GM15510 (cell line): ENCODE data around the gene PAX6.

ENCODE experiments used
- POLR2A ChIP-seq: IDR thresholded peaks from 3 replicates; pipeline ENCODE4 v1.6.1; 2011; ENCODE audit warnings: borderline replicate concordance; ENCODE audit not compliant: insufficient read length; ENCODE audit errors: extremely low read depth

PAX6 gene

GRCh38 chr11:31825838-31826484, 14.8 kb upstream of the PAX6 start:
- TF ChIP-seq POLR2A: no peak

DNA sequence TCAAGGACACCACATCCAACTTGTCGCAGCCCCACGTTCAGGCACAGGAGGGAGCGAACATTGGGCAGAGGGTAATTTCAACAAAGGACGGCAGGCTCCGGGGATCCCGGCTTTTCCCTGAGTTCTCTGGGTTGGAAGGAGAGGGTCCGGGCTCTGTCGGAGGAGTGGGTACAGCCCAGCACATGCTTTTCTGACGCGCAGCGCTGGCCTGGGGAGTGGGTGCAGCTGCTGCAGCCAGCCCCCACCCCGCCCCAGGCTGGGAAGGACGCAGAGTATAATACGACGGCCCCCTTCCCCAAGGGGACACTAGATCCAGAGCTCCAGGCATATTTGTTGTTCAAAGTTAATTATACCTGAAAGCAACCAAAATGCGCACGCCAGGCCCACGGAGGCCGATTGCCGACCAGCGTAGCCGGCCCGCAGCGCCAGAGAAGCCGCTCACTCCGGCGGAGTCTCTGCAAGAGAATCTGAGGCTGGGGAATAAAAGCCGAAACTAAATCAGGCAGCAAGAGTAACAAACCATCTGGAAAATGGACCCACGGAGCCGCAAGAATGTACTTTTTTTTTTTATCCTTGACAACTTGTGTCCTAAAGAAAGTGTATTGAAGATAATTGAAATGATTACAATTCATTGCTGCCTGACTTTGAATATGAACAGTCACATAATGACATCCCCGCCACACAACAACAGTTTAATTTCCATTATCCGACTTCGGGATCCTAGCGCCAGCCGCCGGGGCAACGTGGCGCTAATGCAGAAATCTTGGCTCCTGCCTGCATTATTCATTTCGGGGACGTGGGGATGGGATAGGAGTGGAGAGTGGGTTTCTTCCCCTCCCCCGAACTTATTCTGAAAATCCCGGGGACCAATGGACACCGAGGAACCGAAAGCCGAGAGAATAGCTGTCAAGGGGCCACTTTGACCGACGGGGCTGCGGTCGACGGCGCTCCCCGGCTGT, 14.0 kb upstream of the PAX6 start:
- no peak for TF ChIP-seq POLR2A

DNA sequence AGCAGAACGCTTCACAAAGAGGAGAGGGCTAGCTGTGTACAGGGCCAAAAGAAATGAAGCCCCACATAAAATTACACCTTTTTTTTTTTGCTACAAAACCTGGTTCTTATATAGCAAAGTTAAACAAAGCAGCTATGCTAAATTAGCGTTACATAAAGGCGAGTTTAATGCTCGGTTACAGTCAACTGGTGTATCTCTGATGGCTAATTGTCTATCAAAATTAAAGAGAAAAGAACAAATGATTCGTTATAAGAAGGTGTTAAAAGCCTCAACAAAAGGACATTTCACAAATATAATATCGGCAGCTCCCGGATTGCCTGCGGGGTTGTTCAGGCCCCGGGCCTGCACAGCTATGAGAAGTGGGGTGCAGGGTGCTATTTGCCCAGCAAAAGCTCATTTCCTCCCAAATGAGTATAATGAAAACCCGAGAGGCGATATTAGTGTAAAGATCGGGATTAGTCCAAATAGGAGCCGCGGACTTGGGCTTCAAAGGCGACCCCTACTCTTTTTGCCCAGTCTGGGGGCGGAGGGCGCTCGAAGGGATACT, 13.3 kb upstream of the PAX6 start:
- TF ChIP-seq POLR2A: no peak

GRCh38 chr11:31823644-31824331, 12.7 kb upstream of the PAX6 start:
- no peak for TF ChIP-seq POLR2A

GRCh38 chr11:31822927-31823643, 12.0 kb upstream of the PAX6 start:
- no peak for TF ChIP-seq POLR2A

DNA sequence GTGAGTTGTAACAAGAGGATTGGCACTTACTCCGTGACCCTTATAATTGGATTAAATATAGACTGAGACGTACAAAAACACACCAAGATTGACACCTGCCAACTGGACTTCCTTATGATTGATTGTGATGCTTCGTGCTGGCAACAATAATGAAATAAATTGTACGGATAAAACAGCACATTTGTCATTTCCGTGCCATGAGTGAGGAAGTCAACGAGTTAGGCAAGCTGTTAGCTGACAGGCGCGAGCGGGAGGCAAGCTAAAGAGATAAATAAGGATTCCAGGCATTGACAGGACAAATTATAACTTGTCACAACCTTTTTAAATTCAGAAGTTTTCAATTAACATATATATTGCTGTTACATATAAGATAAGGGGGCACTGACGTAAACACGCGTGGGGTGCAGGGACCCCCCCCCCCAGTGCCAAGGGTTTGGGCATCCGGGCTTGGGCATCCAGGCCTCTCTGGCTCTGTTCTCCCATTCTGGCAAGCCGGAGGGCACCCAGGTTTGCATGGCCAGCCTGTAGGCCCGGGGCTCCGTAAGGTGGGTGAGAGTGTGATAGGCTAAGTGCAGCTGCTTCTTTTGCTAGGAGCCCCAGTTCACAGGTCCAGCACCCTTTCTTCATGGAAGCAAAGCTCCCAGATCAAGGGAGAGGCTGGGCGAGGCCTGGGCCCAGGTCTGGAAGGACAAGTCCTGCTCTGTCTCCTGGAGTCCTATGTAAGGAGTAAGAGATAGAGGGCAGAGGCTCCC, 11.2 kb upstream of the PAX6 start:
- no peak for TF ChIP-seq POLR2A

GRCh38 chr11:31821766-31822165, 10.6 kb upstream of the PAX6 start:
- no peak for TF ChIP-seq POLR2A

DNA sequence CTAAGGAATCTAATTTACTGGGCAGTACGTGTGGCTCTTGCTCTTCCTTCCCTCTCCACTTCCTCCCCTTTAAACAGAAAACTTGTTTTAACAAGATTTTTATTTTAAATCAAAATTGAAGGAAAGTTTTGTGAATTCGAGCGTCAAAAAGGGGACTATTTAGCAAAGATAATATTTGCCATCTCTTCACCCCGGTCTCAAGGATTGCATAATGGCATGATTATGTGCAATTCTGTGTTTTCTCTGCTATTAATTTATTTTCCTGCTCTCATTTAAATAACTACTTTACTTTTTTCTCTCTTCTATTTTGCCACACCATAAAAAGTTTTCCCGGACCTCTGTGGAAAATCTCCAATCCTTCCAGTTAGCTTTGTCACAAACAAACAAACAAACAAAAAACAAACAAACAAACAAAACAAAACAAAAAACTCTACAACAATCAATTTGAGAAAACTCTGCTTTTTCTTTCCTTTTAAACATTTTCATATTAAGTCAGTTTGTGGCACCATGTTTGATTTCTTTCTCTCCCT, 10.2 kb upstream of the PAX6 start:
- no peak for TF ChIP-seq POLR2A

DNA sequence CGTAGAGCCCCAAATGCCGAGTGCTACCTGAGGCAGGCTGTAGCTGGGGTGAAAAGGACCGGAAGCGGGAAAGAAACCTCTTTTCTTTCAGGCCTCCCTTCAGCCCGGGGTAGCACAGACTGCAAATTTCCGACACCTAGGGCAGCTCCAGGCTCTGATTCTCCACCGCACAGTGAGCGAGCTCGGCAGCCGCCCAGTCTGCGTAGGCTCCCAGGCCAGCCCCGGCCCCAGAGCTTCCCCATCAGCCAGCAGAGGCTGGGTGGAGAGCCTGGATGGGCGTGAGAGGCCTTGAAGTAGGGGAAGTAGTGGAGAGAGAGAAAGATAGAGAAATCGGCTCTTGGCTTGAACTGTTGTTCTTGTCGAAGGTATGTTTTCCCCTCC, 9.3 kb upstream of the PAX6 start:
- TF ChIP-seq POLR2A: no peak

DNA sequence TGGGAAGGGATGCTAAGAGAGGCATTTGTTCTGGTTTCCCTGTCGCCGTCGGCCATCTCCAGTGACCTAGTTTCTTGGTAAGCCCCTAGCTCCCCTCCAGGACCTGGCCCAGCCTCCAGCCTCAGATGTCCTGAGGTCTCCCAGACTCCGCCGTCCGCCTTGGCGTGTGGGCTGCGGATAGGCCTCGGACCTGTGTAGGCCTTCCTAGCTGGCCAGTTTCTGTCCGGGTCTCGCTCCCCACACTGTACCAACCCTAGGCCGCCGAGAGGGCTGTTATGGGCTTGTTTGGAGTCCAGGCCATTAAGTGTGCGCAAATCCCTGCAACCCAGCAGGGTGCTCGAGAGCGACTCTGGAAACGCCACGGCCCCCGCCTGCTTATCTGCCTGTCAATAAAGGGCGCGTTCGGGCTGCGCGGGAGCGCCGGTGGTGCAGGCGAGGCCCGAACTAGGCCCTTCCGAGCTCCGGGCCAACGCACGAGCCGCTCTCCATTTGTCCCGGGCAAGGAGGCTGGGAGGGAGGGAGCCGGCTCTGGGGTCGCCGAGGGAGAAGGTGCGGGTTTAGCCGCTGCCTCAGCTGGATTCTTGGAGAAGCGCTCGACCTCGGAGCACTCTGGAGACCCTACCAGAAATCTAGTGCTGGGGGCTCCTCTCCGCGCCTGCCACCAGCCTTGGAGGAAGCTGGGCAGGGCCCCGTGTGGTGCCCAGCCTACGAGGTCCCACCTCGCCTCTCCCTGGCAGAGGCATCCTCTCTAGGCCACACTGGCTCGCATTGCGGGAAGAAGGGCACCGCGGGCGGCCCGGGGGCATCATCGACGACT, 8.7 kb upstream of the PAX6 start:
- TF ChIP-seq POLR2A: no peak

DNA sequence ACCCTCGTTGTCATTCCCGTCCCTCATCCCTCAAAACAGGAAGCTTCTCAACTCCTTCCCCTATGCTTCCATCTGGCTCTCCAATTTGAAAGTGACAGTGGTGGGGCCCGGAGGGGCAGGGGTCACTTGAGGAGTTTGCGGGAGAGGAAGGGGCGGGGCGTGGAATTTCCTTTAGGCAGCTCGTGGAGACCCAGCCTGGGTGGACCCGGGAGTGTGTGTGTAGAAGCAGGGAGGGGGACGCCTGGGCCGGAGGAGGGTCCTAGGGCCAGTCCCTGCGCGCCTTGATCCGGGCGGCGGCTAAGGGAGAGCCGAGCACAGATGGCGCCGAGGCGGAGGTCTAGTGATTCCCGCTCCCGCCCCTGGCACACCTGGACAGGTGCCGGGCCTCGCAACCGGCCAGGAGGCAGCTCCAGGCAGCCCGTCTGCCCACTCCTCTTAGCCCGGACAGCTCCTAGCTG, 7.8 kb upstream of the PAX6 start:
- no peak for TF ChIP-seq POLR2A

DNA sequence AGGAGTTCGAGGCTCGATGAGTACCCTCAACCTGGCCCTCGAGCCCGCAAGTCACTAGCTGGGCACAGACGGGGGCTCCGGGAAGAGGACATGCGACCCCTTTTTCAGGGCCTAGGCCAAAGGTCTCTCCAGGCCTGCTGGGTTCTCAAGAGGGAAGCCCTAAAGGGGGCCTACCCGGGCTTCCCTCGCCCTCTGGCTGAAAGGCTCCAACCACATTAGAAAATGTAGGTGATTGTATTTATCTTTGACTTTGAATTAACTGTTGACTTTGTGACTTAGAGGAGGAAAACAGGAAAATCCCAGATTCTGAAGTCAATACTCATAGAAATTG, 7.3 kb upstream of the PAX6 start:
- TF ChIP-seq POLR2A: no peak

DNA sequence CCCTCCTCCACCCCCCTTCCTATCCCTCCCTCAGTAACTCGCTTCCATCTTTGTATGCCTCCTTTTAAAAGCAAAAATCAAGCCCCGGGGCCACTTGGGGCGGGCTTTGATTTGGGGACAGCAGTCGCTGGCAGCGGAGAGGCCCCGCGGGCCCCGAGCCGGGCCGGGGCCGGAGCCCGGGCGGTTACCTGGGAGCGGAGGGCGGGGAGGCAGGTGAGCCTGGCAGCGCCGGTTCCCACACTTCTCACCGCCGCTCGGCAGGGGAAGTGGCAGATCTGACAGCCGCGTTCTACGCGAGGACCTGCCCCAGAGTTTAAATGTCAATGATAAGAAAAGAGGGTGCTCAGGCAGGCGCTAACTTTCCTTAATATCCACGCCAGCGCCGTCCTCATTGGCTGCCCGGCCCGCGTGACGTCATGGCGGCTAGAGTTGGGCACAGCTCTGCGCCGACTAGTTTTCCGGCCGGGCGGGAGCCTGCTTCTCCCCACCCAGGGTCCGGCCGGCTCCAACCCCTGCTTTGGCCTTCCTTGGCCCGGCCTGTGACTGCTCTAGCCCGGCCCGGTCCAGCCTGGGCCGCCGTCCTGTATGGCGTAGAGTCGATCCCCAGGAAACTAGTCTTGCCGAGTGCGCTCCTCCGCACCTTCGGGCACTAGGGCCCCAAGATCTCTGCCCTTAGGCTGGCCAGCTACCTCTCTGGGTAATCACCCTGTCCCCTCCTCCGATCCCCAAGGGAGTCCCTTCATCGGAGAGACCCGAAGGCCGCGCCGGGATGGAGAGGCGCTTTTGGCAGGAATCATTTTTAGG, 6.7 kb upstream of the PAX6 start:
- TF ChIP-seq POLR2A: no peak
